Suppressor macrophage treated with lipopolysaccharide for 4 hours (primary cell): Measurements from ENCODE around the gene PHLDB3.
"Not testable (repeated sequence)": the region's sequence is repeated elsewhere in the genome, so short reads cannot be mapped to it uniquely, and the experiment has no call there.

Experiments used
- DNase-seq: peaks from one replicate; pipeline ENCODE4 v3.0.0-alpha.2; 2020

PHLDB3 gene

GRCh38 chr19:43526884-43527859 lies 22.6 kb upstream of the PHLDB3 start, which contains the start of gene ETHE1:
ETHE1 (minus strand) TSS chr19:43527201; CDS start chr19:43527177, 24 bp downstream.
- DNase-seq = peak; percentile 82

- DNase-seq = peak; percentile 24
These were observed 21.6 kb upstream of the PHLDB3 start for GRCh38 chr19:43525836-43526771.

- peak; percentile 65 for DNase-seq
These were observed 20.6 kb upstream of the PHLDB3 start for GRCh38 chr19:43524922-43525835.

- DNase-seq = not testable (repeated sequence)
These were observed 19.1 kb upstream of the PHLDB3 start for GRCh38 chr19:43523696-43524095.

GRCh38 chr19:43522929-43523328 lies 18.4 kb upstream of the PHLDB3 start:
- DNase-seq = no peak

- peak; percentile 88 for DNase-seq
These were observed 15.0 kb upstream of the PHLDB3 start for GRCh38 chr19:43519436-43520088.

- no peak for DNase-seq
These were observed 13.5 kb upstream of the PHLDB3 start for GRCh38 chr19:43518051-43518450.

GRCh38 chr19:43512399-43512798 lies 7.9 kb upstream of the PHLDB3 start:
- DNase-seq = not testable (repeated sequence)

- no peak for DNase-seq
These were observed 6.8 kb upstream of the PHLDB3 start for GRCh38 chr19:43511324-43511723.

- DNase-seq = no peak
These were observed 6.2 kb upstream of the PHLDB3 start for GRCh38 chr19:43510713-43511112.

- DNase-seq = no peak
These were observed 3.3 kb upstream of the PHLDB3 start for GRCh38 chr19:43507880-43508279.

- DNase-seq = no peak
These were observed 2.1 kb upstream of the PHLDB3 start for GRCh38 chr19:43506629-43507028.

- no peak for DNase-seq
These were observed 1.4 kb upstream of the PHLDB3 start for GRCh38 chr19:43505941-43506340.

GRCh38 chr19:43505186-43505456 lies 575 bp upstream of the PHLDB3 start:
- no peak for DNase-seq

GRCh38 chr19:43503501-43504425 lies 783 bp downstream of the PHLDB3 start:
- DNase-seq = peak; percentile 96

GRCh38 chr19:43502419-43502976 lies 2.0 kb downstream of the PHLDB3 start:
- DNase-seq = no peak

GRCh38 chr19:43501661-43502418 lies 2.7 kb downstream of the PHLDB3 start:
- no peak for DNase-seq

GRCh38 chr19:43499042-43499441 lies 5.5 kb downstream of the PHLDB3 start:
- no peak for DNase-seq

- no peak for DNase-seq
These were observed 6.2 kb downstream of the PHLDB3 start for GRCh38 chr19:43498233-43498842.
